AG04449 (cell line): ENCODE measurements around the gene HECTD2.

ENCODE experiments used
- CTCF ChIA-PET: fragments of 350-600 bp; formaldehyde crosslinking; extraction: SDS; loops from one replicate; lab custom pipeline; 2021; ENCODE audit warnings: antibody characterized with exemption; lab: Yijun Ruan, JAX
- POLR2A ChIA-PET: fragments of 400-600, 350-600 bp; formaldehyde crosslinking; extraction: SDS; loops from one replicate; lab custom pipeline; 2020; ENCODE audit warnings: antibody characterized with exemption, inconsistent platforms; lab: Yijun Ruan, JAX
- DNase-seq: peaks from one replicate; pipeline ENCODE4 v3.0.0-alpha.2; 2010; ENCODE audit warnings: low read depth, low spot score
- H3K4me3 ChIP-seq: 2 replicates; pipeline ENCODE4 v1.5.1; 2011; ENCODE audit warnings: low read depth, mild to moderate bottlenecking, control low read depth, low read length
- TF ChIP-seq, protein P1 (sequence below): IDR thresholded peaks from one replicate; pipeline ENCODE4 v1.5.1; 2011; ENCODE audit warnings: mild to moderate bottlenecking, moderate library complexity, low read length, control low read depth, inconsistent platforms; ENCODE audit not compliant: insufficient read depth; ENCODE audit errors: missing control alignments

The HECTD2 gene

DNA sequence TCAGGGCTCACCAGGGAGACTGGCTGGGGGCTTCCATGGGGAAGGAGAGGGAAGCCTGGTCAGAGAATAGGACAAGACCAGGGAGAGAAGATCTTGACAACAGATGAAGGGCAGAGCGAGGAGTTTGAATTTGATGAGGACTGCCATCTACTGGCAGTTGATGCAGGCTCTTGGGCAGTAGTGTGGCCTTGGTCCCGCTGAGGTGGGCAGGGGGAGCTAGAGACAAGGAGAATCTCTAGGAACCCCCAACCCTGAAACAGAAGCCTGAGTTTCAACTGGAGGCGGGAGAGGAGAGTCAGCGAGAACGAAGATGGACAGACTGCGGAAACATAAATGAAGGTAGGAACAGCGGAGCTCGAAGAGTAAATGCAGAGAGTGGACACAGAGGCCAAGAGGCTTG, 141.7 kb downstream of the HECTD2 start:
- no peak for DNase-seq
- ChIA-PET POLR2A (interaction anchor here (1.0 to 2.3 kb wide), 2 partner anchors 81 to 361 kb away, joined by 5 to 14 read pairs; partner anchors contain the start of gene PPP1R3C), CTCF (interaction anchor here (0.6 to 6.6 kb wide), 51 partner anchors 9 to 672 kb away, joined by 3 to 142 read pairs (median 4); partner anchors contain the start of genes BTAF1 and PPP1R3C)
- TF ChIP-seq, protein P1, sequence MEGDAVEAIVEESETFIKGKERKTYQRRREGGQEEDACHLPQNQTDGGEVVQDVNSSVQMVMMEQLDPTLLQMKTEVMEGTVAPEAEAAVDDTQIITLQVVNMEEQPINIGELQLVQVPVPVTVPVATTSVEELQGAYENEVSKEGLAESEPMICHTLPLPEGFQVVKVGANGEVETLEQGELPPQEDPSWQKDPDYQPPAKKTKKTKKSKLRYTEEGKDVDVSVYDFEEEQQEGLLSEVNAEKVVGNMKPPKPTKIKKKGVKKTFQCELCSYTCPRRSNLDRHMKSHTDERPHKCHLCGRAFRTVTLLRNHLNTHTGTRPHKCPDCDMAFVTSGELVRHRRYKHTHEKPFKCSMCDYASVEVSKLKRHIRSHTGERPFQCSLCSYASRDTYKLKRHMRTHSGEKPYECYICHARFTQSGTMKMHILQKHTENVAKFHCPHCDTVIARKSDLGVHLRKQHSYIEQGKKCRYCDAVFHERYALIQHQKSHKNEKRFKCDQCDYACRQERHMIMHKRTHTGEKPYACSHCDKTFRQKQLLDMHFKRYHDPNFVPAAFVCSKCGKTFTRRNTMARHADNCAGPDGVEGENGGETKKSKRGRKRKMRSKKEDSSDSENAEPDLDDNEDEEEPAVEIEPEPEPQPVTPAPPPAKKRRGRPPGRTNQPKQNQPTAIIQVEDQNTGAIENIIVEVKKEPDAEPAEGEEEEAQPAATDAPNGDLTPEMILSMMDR, result peak; percentile 79
- no peak overlapping the region for H3K4me3 ChIP-seq

DNA sequence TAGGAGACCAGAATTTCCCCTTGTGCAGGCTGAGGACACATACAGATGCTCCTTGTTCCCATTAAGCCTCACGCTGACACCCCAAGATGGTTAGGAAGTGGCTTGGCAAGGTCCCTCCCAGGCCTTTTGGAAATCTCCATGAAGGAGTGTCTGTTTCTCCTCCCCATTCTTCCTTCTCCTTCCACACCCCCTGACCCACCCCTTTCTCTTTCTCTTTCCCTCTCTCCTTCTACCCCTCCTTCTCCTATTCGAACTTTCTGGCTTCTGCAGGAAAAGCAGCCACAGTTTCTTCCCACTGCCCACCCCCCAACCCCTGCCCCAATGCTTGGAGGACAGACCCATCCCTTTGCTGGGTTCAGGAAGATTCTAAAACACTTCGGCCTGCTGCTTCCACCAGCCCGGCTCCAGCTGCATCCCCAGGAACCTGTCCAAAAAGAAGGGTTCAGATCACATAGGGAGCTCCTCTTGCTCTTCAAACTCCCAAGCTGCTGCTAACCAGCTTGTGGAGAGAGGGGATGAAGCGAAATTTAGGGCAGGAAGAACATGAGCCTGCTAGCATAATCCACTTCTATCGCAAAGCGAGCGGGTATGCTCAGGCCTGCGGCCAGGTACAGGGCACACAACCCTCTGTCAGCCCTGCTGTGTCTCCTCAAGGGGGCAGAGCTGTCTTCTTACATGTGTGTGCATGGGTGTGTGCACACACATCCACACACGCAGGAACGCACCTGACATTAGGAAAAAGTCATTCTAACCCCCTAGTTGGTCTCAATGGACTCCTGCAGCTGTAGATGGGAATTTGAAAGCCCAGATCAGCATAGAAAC, 142.3 kb downstream of the HECTD2 start:
- TF ChIP-seq, protein P1, result peak; percentile 37
- DNase-seq, result no peak
- CTCF ChIA-PET, result interaction anchor here (0.6 to 6.6 kb wide), 54 partner anchors 9 to 673 kb away, joined by 3 to 142 read pairs (median 4); partner anchors contain the start of genes BTAF1 and PPP1R3C
- POLR2A ChIA-PET, result interaction anchor here (1.0 to 2.3 kb wide), 2 partner anchors 80 to 360 kb away, joined by 5 to 14 read pairs; partner anchors contain the start of gene PPP1R3C
- H3K4me3 ChIP-seq, result no peak overlapping the region

DNA sequence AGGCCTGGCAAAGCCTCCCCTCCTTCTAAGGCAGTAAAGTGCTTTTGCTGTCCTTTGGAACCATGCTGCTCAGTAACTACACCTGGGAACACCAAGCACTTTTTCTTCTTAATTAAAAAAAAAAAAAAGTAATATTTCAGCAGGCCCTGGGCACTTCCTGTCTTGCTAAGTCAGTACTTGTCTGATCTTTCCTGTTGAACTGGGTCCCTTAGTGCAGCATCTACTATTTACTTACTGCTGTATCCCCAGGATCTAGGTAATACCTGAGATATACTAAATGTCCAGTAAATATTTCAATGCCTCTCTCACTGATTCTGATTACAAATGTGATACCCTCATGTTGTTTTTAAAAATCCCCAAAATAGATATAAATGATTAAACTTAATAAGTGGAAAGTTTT, 145.3 kb downstream of the HECTD2 start:
- H3K4me3 ChIP-seq, result no peak overlapping the region
- POLR2A ChIA-PET, result no interaction called here
- TF ChIP-seq, protein P1, result no peak
- DNase-seq, result no peak
- CTCF ChIA-PET, result interaction anchor here (1.1 to 6.6 kb wide), 5 partner anchors 10 to 258 kb away, joined by 3 to 142 read pairs (median 51); partner anchors contain the start of gene PPP1R3C

DNA sequence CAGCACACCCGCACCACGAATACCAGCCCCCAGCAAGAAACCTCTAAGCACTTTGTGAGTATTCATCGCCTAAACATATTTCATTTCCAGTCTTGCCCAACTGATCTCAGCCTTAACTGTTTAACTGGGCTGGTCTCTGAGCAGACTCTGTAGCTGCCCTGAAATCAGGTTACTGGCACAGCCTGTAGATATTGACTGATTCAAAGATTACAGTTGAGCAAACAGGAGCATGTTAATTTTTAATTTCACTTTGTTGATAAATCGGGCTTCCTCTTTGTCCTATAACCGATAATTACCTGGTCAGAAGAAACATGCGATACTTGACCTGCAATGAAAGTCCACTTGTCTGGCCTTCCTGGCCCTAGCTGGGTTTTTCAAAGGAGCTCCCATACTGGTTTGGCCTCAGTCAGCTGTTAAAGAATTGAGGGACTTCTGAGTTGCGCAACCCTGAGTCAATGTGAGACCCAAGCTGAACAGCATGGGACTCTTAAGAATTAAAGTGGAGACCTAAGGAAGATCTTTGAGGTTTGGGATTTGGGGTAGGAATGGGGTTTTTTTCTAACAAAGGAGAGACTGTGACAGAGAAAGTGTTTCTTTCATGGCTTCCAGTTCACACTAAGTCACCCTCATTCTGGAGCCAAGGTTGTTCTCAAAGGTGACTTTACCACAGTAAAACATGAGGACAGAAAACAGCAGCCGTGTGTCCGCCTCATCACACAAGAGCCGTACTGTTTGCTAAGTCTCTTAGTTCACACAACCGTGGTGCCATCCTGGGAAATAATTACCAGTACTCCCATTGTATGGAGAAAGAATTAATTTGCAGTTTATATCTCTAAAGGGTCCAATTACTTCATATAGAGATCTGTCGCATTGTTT, 146.8 kb downstream of the HECTD2 start:
- no peak overlapping the region for H3K4me3 ChIP-seq
- TF ChIP-seq, protein P1, result no peak
- DNase-seq, result no peak
- CTCF ChIA-PET, result interaction anchor here (0.8 to 1.0 kb wide), 2 partner anchors 78 to 134 kb away, joined by 3 read pairs; no protein-coding TSS in a partner anchor
- POLR2A ChIA-PET, result no interaction called here

DNA sequence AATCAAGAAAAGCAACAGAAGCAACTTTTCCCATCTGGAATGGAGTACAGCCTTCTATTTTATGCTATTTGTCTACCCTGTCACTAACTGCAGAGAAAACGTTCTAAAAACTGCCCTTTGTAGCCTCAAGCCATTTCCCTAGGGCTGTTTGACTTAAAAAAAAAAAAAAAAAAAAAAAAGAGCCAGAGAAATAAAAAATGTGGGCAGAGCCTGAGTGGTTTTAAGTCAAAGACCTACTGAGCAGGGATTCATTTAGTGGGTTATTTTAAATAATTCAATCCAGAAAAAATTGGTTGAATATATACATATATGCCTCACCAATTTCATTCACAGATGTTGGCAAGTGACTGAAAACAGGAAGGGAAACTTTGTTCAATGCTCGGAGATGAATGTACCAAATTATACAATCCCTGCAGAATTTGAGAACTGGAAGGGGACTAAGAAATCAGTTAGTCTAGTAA, 147.5 kb downstream of the HECTD2 start:
- ChIA-PET POLR2A (no interaction called here), CTCF (interaction anchor here (2.8 kb wide), 1 partner anchor 78 kb away, joined by 17 read pairs; no protein-coding TSS in a partner anchor)
- no peak for DNase-seq
- TF ChIP-seq, protein P1, result no peak
- H3K4me3 ChIP-seq, result no peak overlapping the region
